Heart left ventricle (tissue), 13 donors: ENCODE results near the gene EXOSC10.

ENCODE experiments used
- POLR2A ChIP-seq, 2 donors: fragments of 450-650 bp; IDR thresholded peaks; one replicate each; pipeline ENCODE4 v1.6.1; 2017; ENCODE audit warnings: antibody characterized with exemption in 2 of 2, mild to moderate bottlenecking in 2 of 2, moderate library complexity in 2 of 2
- TF ChIP-seq, protein P1 (sequence below), 12 donors: fragments of 200-600 bp; sonication (generic) in 4 of 12; IDR thresholded peaks; one replicate each; pipeline versions ENCODE4 v1.5.0 to v1.8.0; 2018 to 2022; ENCODE audit warnings: antibody characterized with exemption in 12 of 12, mild to moderate bottlenecking in 5 of 12
- donor health status: ischemic (EF 13 %, LVEDD 7.1; RV severe dilation, severe dysfunction).
- donor health status: DM: no; HTN: yes; CAD: no.
- donor health status: DM: no; HTN: no; CAD: no.
- donor health status: ischemic (EF 25% LVEDD 6.9; RV normal size, moderate dysfunction).
- donor health status: ischemic (EF 25% LVEDD 5.7; RV mildly dilated, moderate dysfunction).
- donor health status: ischemic (EF 35%, LVEDD 5.7; RV mildly dilated, moderate dysfunction).
- donor health status: nonischemic (EF 11% LVEDD 7.7; RV severe dilation, severe dysfunction).
- donor health status: DM: yes; HTN: yes; CAD: no.
- donor health status: PGD.
- donor health status: ischemic (EF 29% LVEDD 5.4; RV normal size, mild dysfunction).
- donor health status: nonischemic (EF 23%, LVEDD 6.1; RV moderate dilation, normal function).

DNA sequence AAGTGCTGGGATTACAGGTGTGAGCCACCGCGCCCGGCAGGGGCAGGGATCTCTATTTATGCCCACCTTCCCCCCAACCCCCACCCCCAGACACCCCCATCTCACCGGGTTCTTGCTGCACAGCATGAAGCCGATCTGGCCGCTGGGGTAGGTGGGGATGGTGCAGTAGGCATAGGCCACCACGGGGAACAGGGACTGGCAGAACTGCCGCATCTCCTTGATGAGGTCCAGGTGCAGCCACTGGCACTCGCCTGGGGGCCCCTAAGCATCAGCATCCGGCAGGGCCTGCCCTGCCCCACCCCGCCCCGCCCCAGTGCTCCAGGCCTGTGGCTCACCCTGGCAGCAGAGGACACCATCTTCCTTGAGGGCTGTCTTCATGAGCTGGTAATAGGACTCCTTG lies 44.0 kb downstream of the EXOSC10 start:
- TF ChIP-seq, protein P1, sequence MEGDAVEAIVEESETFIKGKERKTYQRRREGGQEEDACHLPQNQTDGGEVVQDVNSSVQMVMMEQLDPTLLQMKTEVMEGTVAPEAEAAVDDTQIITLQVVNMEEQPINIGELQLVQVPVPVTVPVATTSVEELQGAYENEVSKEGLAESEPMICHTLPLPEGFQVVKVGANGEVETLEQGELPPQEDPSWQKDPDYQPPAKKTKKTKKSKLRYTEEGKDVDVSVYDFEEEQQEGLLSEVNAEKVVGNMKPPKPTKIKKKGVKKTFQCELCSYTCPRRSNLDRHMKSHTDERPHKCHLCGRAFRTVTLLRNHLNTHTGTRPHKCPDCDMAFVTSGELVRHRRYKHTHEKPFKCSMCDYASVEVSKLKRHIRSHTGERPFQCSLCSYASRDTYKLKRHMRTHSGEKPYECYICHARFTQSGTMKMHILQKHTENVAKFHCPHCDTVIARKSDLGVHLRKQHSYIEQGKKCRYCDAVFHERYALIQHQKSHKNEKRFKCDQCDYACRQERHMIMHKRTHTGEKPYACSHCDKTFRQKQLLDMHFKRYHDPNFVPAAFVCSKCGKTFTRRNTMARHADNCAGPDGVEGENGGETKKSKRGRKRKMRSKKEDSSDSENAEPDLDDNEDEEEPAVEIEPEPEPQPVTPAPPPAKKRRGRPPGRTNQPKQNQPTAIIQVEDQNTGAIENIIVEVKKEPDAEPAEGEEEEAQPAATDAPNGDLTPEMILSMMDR (IDR thresholded peaks at IDR 0.05), result no peak
- TF ChIP-seq POLR2A (IDR thresholded peaks at IDR 0.05), result no peak
